GM18868 (cell line): ENCODE data around the gene GRIN2D.
A peak's percentile ranks its signal among the peaks of the same experiment; 100 is the strongest.
"Not testable (repeated sequence)": the region's sequence is repeated elsewhere in the genome, so short reads cannot be mapped to it uniquely, and the experiment has no call there.

Source experiments
- ATAC-seq: cut with Tn5 transposase; IDR thresholded peaks from one replicate; pipeline ENCODE4 v1.9.1; 2021; ENCODE audit warnings: mild to moderate bottlenecking, moderate library complexity; ENCODE audit not compliant: unreplicated experiment

GRIN2D gene

GRCh38 chr19:48371367-48371766 lies 22.1 kb upstream of the GRIN2D start:
- no peak for ATAC-seq

- not testable (repeated sequence) for ATAC-seq
Measured at GRCh38 chr19:48371771-48372170, 21.7 kb upstream of the GRIN2D start.

GRCh38 chr19:48372904-48373303 lies 20.6 kb upstream of the GRIN2D start:
- ATAC-seq, result no peak

GRCh38 chr19:48373567-48373966 lies 19.9 kb upstream of the GRIN2D start:
- no peak for ATAC-seq

- ATAC-seq, result no peak
Measured at GRCh38 chr19:48378194-48378570, 15.3 kb upstream of the GRIN2D start.

- no peak for ATAC-seq
Measured at GRCh38 chr19:48379058-48379457, 14.4 kb upstream of the GRIN2D start.

GRCh38 chr19:48381178-48381950 lies 12.1 kb upstream of the GRIN2D start:
- ATAC-seq, result no peak

GRCh38 chr19:48382286-48382685 lies 11.2 kb upstream of the GRIN2D start:
- no peak for ATAC-seq

- ATAC-seq, result no peak
Measured at GRCh38 chr19:48385461-48386087, 7.9 kb upstream of the GRIN2D start.

GRCh38 chr19:48386981-48387380 lies 6.5 kb upstream of the GRIN2D start:
- no peak for ATAC-seq

GRCh38 chr19:48390188-48391099 lies 3.0 kb upstream of the GRIN2D start:
- no peak for ATAC-seq

GRCh38 chr19:48391100-48392005 lies 2.1 kb upstream of the GRIN2D start, which contains the start of gene KDELR1:
KDELR1 (minus strand) TSS chr19:48391551; CDS start chr19:48391358, 193 bp downstream.
- peak; percentile 78 for ATAC-seq

GRCh38 chr19:48392006-48392344 lies 1.5 kb upstream of the GRIN2D start:
- ATAC-seq, result not testable (repeated sequence)

- ATAC-seq, result no peak
Measured at GRCh38 chr19:48392860-48393558, 459 bp upstream of the GRIN2D start.

- ATAC-seq, result no peak
Measured at GRCh38 chr19:48394331-48395169, 1.1 kb downstream of the GRIN2D start.

GRCh38 chr19:48395170-48395455 lies 1.6 kb downstream of the GRIN2D start:
- no peak for ATAC-seq

- no peak for ATAC-seq
Measured at GRCh38 chr19:48395499-48395898, 2.0 kb downstream of the GRIN2D start.

GRCh38 chr19:48396016-48396823 lies 2.8 kb downstream of the GRIN2D start:
- ATAC-seq, result no peak
